ENCODE results near the gene ARMC2. TPM values are rescaled to one million over a fixed set of nuclear protein-coding genes. Genes with fewer than 3 reads are reported as not detected.

The ARMC2 gene
- total RNA-seq, 2 experiments from 2014 or later: 5.2 to 5.7 TPM

- Mint-ChIP-seq H3K27ac (peak overlapping the region; percentile 84), H3K9me3 (no peaks in the 10 kb centered on the region), H3K36me3 (ENCODE audit: low read depth) (peaks cover 70% of the 10 kb centered on the region), H3K4me1 (ENCODE audit: low read depth) (peaks cover 39% of the 10 kb centered on the region), H3K27me3 (no peaks in the 10 kb centered on the region), H3K4me3 (peak overlapping the region; percentile 69)
- intact Hi-C loops (cut with DNase I, micrococcal nuclease): no loop called here
- Histone ChIP-seq H3K27ac (ENCODE audit: low read depth in 1 of 2, low read length in 2 of 2) (peak overlapping the region in 1 of 2 donors; percentile 76), H3K4me1 (ENCODE audit: insufficient read depth, low read length) (peaks cover 42% of the 10 kb centered on the region), H3K4me3 (ENCODE audit: low read length) (peak overlapping the region; percentile 41), H3K36me3 (ENCODE audit: insufficient read depth, low read length) (peaks cover 3% of the 10 kb centered on the region), H3K27me3 (ENCODE audit: control insufficient read depth in 1 of 2, insufficient read depth in 2 of 2, low read length in 2 of 2) (no peaks in the 10 kb centered on the region), H3K9me3 (ENCODE audit: control insufficient read depth in 1 of 2, insufficient read depth in 1 of 2, low read length in 2 of 2) (no peaks in the 10 kb centered on the region)
- ATAC-seq (ENCODE audit: poor library complexity): no peak
- no peak for DNase-seq
- ChIA-PET POLR2A (interaction anchor here (0.6 to 0.9 kb wide), 2 partner anchors 196 to 310 kb away, joined by 3 to 4 read pairs; no protein-coding TSS in a partner anchor), CTCF (interaction anchor here (1.1 kb wide), 1 partner anchor 9 kb away, joined by 3 read pairs; no protein-coding TSS in a partner anchor)
- no peak for TF ChIP-seq CTCF (IDR thresholded peaks at IDR 0.05)
Observed at GRCh38 chr6:108875161-108875555, 26.9 kb downstream of the ARMC2 start.

DNA sequence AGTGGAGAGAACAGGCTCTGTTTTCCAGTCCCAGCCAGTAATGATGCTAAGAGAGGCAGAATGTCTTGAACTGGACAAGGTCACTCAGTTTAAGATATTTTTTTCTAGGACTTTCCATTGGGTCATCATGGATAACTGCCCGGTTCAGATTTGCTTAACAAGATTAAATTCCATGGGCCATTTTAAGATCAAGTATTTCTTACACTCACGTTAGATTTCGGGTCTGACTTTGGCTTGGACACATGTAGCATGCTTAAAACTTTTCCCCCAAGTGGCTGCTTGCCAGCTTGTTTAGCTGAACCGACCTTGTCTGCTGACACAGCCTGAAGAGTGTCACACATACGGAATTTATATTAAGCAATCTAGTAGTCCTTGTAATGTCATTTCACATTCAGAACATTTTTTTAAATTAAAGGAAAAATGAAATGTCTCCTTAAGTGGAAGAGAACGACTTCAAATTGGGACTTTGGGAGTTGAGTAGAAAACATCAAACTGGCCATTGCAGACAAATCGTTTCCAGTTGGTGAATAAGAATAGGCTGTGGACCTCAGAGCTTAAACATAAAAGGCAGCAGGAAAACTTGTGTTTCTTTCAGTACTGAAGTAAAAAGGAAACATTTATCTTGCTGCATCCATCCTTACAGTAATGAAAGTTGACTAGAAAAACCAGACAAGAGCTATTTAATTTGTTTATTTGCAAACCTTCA is 29.0 kb downstream of the ARMC2 start:
- DNase-seq: no peak
- H3K27me3 ChIP-seq (ENCODE audit: control insufficient read depth in 1 of 2, insufficient read depth in 2 of 2, low read length in 2 of 2): no peaks in the 10 kb centered on the region
- intact Hi-C loops (cut with DNase I, micrococcal nuclease): no loop called here
- Mint-ChIP-seq H3K36me3 (ENCODE audit: low read depth) (peaks cover 73% of the 10 kb centered on the region), H3K27me3 (no peaks in the 10 kb centered on the region), H3K4me1 (ENCODE audit: low read depth) (peaks cover 34% of the 10 kb centered on the region), H3K27ac (no peak overlapping the region), H3K9me3 (no peaks in the 10 kb centered on the region), H3K4me3 (no peak overlapping the region)
- ChIA-PET CTCF (no interaction called here), POLR2A (no interaction called here)
- H3K4me3 ChIP-seq (ENCODE audit: low read length): no peak overlapping the region
- H3K27ac ChIP-seq (ENCODE audit: low read depth in 1 of 2, low read length in 2 of 2): no peak overlapping the region
- H3K4me1 ChIP-seq (ENCODE audit: insufficient read depth, low read length): peaks cover 37% of the 10 kb centered on the region
- no peak for ATAC-seq (ENCODE audit: poor library complexity)
- TF ChIP-seq CTCF (IDR thresholded peaks at IDR 0.05): no peak
- H3K36me3 ChIP-seq (ENCODE audit: insufficient read depth, low read length): peaks cover 4% of the 10 kb centered on the region
- peaks cover 0 to 3% of the 10 kb centered on the region in 2 experiments for H3K9me3 ChIP-seq (ENCODE audit: control insufficient read depth in 1 of 2, insufficient read depth in 1 of 2, low read length in 2 of 2)

DNA sequence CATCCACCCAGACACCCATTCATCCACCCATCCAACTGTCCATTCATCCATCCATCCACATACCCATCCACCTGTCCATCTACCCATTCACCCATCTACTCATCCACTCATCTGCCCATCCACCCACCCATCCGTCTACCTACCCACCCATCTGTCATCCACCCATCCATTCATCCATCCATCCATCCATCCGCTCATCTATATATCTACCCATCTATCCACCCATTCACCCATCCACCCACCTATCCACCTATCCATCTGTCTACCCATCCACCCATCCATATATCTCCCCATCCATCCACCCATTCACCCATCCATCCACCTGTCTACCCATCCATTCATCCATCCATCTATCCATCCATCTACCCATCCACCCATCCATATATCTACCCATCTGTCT is 30.7 kb downstream of the ARMC2 start:
- H3K4me1 Mint-ChIP-seq (ENCODE audit: low read depth): peaks cover 23% of the 10 kb centered on the region
- intact Hi-C loops (cut with DNase I, micrococcal nuclease): no loop called here
- no peak overlapping the region for H3K4me3 Mint-ChIP-seq

More for the DNA sequence above, 30.7 kb downstream of the ARMC2 start:
- TF ChIP-seq CTCF (IDR thresholded peaks at IDR 0.05): no peak
- Histone ChIP-seq H3K9me3 (ENCODE audit: control insufficient read depth in 1 of 2, insufficient read depth in 1 of 2, low read length in 2 of 2) (peaks cover 0 to 4% of the 10 kb centered on the region in 2 experiments), H3K4me3 (ENCODE audit: low read length) (no peak overlapping the region), H3K4me1 (ENCODE audit: insufficient read depth, low read length) (peaks cover 21% of the 10 kb centered on the region), H3K27ac (ENCODE audit: low read depth in 1 of 2, low read length in 2 of 2) (no peak overlapping the region), H3K27me3 (ENCODE audit: control insufficient read depth in 1 of 2, insufficient read depth in 2 of 2, low read length in 2 of 2) (no peaks in the 10 kb centered on the region), H3K36me3 (ENCODE audit: insufficient read depth, low read length) (peaks cover 4% of the 10 kb centered on the region)
- CTCF ChIA-PET: no interaction called here
- DNase-seq (no peak), ATAC-seq (ENCODE audit: poor library complexity) (no peak)
- H3K9me3 Mint-ChIP-seq: no peaks in the 10 kb centered on the region
- H3K36me3 Mint-ChIP-seq (ENCODE audit: low read depth): peaks cover 78% of the 10 kb centered on the region
- POLR2A ChIA-PET: no interaction called here
- H3K27ac Mint-ChIP-seq: no peak overlapping the region
- no peaks in the 10 kb centered on the region for H3K27me3 Mint-ChIP-seq
